HepG2 (cell line): ENCODE measurements around the gene TNFAIP8L2. TPM values are rescaled to one million over a fixed set of nuclear protein-coding genes. Genes with fewer than 3 reads are reported as not detected.

Experiments used
- CEBPG ChIP-seq: IDR thresholded peaks from 2 replicates; pipeline ENCODE4 v1.6.1; 2016
- FOSL1 ChIP-seq: sonication (generic); formaldehyde crosslinking; IDR thresholded peaks from 2 replicates; pipeline ENCODE4 v1.9.0; 2021; ENCODE audit warnings: missing genetic modification reagents, borderline replicate concordance
- FOXO1 ChIP-seq: sonication (generic); formaldehyde crosslinking; IDR thresholded peaks from 2 replicates; pipeline ENCODE4 v1.4.0; 2020; ENCODE audit warnings: missing genetic modification reagents
- FOXP1 ChIP-seq, 2 experiments: fragments of 450-650 bp in 1 of 2; IDR thresholded peaks; 2 replicates each; pipeline ENCODE4 v1.6.1; 2017 to 2018; ENCODE audit warnings: antibody characterized with exemption in 1 of 2
- HDAC1 ChIP-seq: sonication (generic); formaldehyde crosslinking; IDR thresholded peaks from 2 replicates; pipeline ENCODE4 v1.5.1; 2020; ENCODE audit warnings: mild to moderate bottlenecking, missing genetic modification reagents
- HDAC2 ChIP-seq: sonication (generic); formaldehyde crosslinking; IDR thresholded peaks from 2 replicates; pipeline ENCODE4 v1.4.0; 2020; ENCODE audit warnings: missing genetic modification reagents
- HMG20A ChIP-seq: IDR thresholded peaks from 2 replicates; pipeline ENCODE4 v1.6.1; 2016; ENCODE audit warnings: borderline replicate concordance
- HNF1B ChIP-seq: sonication (generic); formaldehyde crosslinking; IDR thresholded peaks from 2 replicates; pipeline ENCODE4 v1.5.1; 2020; ENCODE audit warnings: mild to moderate bottlenecking, moderate library complexity, missing genetic modification reagents
- HOMEZ ChIP-seq: IDR thresholded peaks from 2 replicates; pipeline ENCODE4 v1.6.1; 2016; ENCODE audit warnings: low read depth
- MLX ChIP-seq: IDR thresholded peaks from 2 replicates; pipeline ENCODE4 v1.6.1; 2016
- NR2F1 ChIP-seq, 2 experiments: fragments of 450-650 bp in 1 of 2; formaldehyde crosslinking in 1 of 2; IDR thresholded peaks; 2 replicates each; pipeline versions ENCODE4 v1.5.0 to v1.6.1; 2016 to 2020; ENCODE audit warnings: mild to moderate bottlenecking in 1 of 2, missing compliant biosample characterization in 1 of 2, missing genetic modification reagents in 1 of 2, moderate library complexity in 1 of 2
- PITX1 ChIP-seq: sonication (generic); formaldehyde crosslinking; IDR thresholded peaks from 2 replicates; pipeline ENCODE4 v1.5.1; 2020; ENCODE audit warnings: mild to moderate bottlenecking, missing genetic modification reagents
- RARG ChIP-seq: sonication (generic); formaldehyde crosslinking; IDR thresholded peaks from 2 replicates; pipeline ENCODE4 v1.4.0; 2020; ENCODE audit warnings: low read depth, mild to moderate bottlenecking, missing genetic modification reagents
- SALL1 ChIP-seq: sonication (generic); formaldehyde crosslinking; IDR thresholded peaks from 2 replicates; pipeline ENCODE4 v1.8.0; 2022; ENCODE audit warnings: mild to moderate bottlenecking, missing genetic modification reagents
- SOX5 ChIP-seq: IDR thresholded peaks from 2 replicates; pipeline ENCODE4 v1.6.1; 2016; ENCODE audit warnings: borderline replicate concordance
- TCF7 ChIP-seq: sonication (generic); IDR thresholded peaks from 2 replicates; pipeline ENCODE4 v1.6.1; 2016; ENCODE audit warnings: antibody characterized with exemption, low read depth
- ZFX ChIP-seq: sonication (generic); formaldehyde crosslinking; IDR thresholded peaks from 2 replicates; pipeline ENCODE4 v1.4.0; 2020; ENCODE audit warnings: mild to moderate bottlenecking, low read depth, missing genetic modification reagents, moderate library complexity
- ZNF12 ChIP-seq: sonication (generic); formaldehyde crosslinking; IDR thresholded peaks from 2 replicates; pipeline ENCODE4 v1.5.0; 2020; ENCODE audit warnings: missing genetic modification reagents
- ZNF652 ChIP-seq: IDR thresholded peaks from 2 replicates; pipeline ENCODE4 v1.6.1; 2016; ENCODE audit warnings: low read depth, borderline replicate concordance
- ZNF746 ChIP-seq: sonication (generic); formaldehyde crosslinking; IDR thresholded peaks from 2 replicates; pipeline ENCODE4 v1.8.0; 2022; ENCODE audit warnings: mild to moderate bottlenecking, missing genetic modification reagents
- polyA plus RNA-seq, 8 experiments: library from polyadenylated mRNA; depleted of rRNA in 3 of 8; stranded (reverse) in 7 of 8; unstranded in 1 of 8; fragments of >200 nt; fragmentation: Illumina TruSeq in 4 of 8; extraction: Trizol in 4 of 8; gene quantifications; 2 replicates each; pipeline versions ENCODE4 v1.2.1 to v1.2.3, GENCODE V29; 2011 to 2016; ENCODE audit warnings: low read depth in 4 of 8, missing spikeins in 1 of 8, mixed read lengths in 1 of 8; ENCODE audit not compliant: insufficient read depth in 1 of 8
- total RNA-seq, 5 experiments: library from RNA; depleted of rRNA; stranded (reverse); fragments of >200 nt; fragmentation: Illumina TruSeq; extraction: Trizol; gene quantifications; 2 replicates each; pipeline ENCODE4 v1.2.3, GENCODE V29; 2016; ENCODE audit warnings: low read depth in 1 of 5

TNFAIP8L2 gene
- total and polyA plus RNA-seq, 2 of the 13 experiments (the other 11 are each of a cell fraction or from before 2014, with no cell fraction given), result not detected

GRCh38 chr1:151108331-151108730 is 48.1 kb upstream of the TNFAIP8L2 start (continued):
- TF ChIP-seq HNF1B, result peak; percentile 33; the same call in 1 of the 2 replicates
- peak; percentile 72 for TF ChIP-seq SALL1 (CRISPR knock-in tag)
- TF ChIP-seq NR2F1 (CRISPR knock-in tag; IDR thresholded peaks at IDR 0.05), result peak; percentile 59 to 76; a peak in 3 of 4 replicates
- TF ChIP-seq FOXO1, result peak; percentile 36; the same call in 1 of the 2 replicates
- peak; percentile 86; the same call in 1 of the 2 replicates for TF ChIP-seq PITX1 (CRISPR knock-in tag)
- TF ChIP-seq ZNF746 (CRISPR knock-in tag), result no peak
- TF ChIP-seq HDAC2 (CRISPR knock-in tag), result peak; percentile 53; the same call in 1 of the 2 replicates
- TF ChIP-seq ZNF12 (CRISPR knock-in tag), result 0 out of 2 replicates have a peak, but pooled peaks have one; percentile 57
- TF ChIP-seq ZNF652 (CRISPR knock-in tag), result no peak
- TF ChIP-seq FOSL1, result peak; percentile 87
- TF ChIP-seq HDAC1 (CRISPR knock-in tag), result 0 out of 2 replicates have a peak, but pooled peaks have one; percentile 40
- TF ChIP-seq FOXP1 (IDR thresholded peaks at IDR 0.05), result no peak
- TF ChIP-seq FOXP1 (CRISPR knock-in tag; IDR thresholded peaks at IDR 0.05), result peak; percentile 32; the same call in 1 of the 2 replicates
- TF ChIP-seq MLX (CRISPR knock-in tag), result no peak
- no peak for TF ChIP-seq RARG (CRISPR knock-in tag)
- peak; percentile 56; the same call in 1 of the 2 replicates for TF ChIP-seq SOX5 (CRISPR knock-in tag)
- no peak for TF ChIP-seq TCF7
- TF ChIP-seq HMG20A (CRISPR knock-in tag), result peak; percentile 37; the same call in 1 of the 2 replicates
- no peak for TF ChIP-seq ZFX (CRISPR knock-in tag)
- TF ChIP-seq CEBPG (CRISPR knock-in tag), result peak; percentile 81
- 0 out of 2 replicates have a peak, but pooled peaks have one; percentile 29 for TF ChIP-seq HOMEZ (CRISPR knock-in tag)
